GM15510 (cell line): ENCODE results near the gene CACNA2D2.

Experiments used
- POLR2A ChIP-seq: IDR thresholded peaks from 3 replicates; pipeline ENCODE4 v1.6.1; 2011; ENCODE audit warnings: borderline replicate concordance; ENCODE audit not compliant: insufficient read length; ENCODE audit errors: extremely low read depth

Gene CACNA2D2

GRCh38 chr3:50503504-50504342, at the start of gene CACNA2D2:
Gene CACNA2D2, minus strand, starts transcription at chr3:50503634. Its CDS starts 211 bp downstream, at chr3:50503423.
- TF ChIP-seq POLR2A, result no peak

DNA sequence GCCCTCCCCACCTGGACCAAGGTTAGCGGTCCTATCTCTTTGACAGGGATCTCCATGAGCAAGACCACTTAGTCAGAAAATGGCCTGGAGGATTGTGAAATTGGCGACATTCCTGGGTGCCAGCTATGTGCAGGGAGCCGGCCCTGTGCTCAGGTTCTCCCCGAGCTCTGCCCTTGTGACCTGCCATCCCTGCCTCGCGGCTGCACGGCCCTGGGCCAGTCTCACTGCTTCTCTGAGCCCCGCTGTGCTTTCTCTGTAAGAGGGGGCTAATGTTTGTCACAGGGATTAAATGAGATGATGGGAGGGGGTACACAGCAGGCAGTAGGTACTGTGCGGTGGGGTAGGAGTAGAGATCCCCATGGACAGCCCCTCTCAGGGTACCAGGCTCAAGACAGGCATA, 49.2 kb upstream of the CACNA2D2 start:
- TF ChIP-seq POLR2A, result no peak

DNA sequence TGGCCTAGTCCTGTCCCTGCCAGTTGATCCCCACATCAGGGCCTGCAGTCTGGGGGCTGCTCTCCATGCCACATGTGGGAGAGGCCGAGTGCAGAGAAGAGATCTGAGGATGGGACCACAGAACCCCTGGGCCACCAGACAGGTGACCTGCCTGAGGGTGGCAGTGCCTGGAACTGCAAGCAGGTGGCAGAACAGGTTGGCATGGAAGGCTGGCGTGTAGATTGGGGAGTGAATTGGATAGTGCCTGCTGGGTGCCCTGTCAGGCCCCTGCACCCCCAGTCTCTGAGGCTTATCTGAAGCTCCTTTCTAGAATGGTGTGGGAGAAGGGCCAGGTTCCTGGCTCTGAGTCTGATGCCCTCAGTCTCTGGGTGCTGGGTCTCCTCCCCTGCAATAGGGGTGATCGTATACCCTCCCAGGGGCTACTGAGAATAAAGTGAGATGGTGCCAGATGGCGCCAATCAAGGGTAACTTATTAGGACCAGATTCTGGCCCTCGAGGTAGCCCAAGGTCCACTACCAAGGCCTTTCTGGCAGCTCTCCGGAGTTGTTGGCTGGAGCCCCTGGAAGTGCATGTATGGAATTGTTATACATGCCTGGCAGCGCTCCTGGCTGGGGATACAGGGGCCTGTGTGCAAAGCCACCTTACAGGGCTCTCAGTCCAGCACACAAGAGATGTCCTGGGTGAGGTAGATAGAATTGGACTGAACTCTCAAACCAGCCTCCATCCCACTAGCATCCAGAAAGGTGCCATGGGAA, 48.4 kb upstream of the CACNA2D2 start:
- no peak for TF ChIP-seq POLR2A

DNA sequence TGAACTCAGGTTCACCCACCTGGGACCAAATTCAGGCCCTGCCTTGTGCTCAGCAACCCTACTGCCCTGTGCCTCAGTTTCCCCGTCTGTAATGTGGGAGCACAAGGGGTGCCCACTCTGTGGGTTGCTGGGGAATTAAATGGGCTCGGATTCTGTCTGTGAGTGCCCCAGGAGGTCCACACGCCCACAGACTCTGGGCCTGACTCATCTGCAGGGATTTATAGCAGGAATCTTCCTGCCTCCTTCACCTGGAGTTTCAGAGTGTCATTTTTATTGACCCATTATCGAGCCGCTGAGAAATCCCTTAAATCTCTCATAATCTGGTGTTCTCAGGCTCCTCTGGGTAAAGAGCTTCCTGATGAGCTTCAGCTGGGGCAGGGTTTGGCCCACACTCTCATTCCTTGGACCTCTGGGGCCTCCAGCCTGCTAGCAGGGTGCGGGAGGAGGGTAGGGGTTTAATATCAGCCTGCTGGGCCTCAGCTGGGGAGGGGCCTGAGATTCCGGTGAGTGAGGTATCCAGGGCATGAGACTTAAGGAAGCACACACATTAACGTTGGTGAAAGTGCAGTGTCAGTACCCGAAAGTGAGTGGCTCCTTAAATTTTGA, 47.7 kb upstream of the CACNA2D2 start:
- TF ChIP-seq POLR2A, result no peak

- no peak for TF ChIP-seq POLR2A
Observed at GRCh38 chr3:50550079-50550736, 46.8 kb upstream of the CACNA2D2 start.

GRCh38 chr3:50549226-50549625, 45.8 kb upstream of the CACNA2D2 start:
- no peak for TF ChIP-seq POLR2A

- no peak for TF ChIP-seq POLR2A
Observed at GRCh38 chr3:50545781-50546180, 42.3 kb upstream of the CACNA2D2 start.

GRCh38 chr3:50542177-50543034, 39.0 kb upstream of the CACNA2D2 start:
- TF ChIP-seq POLR2A, result no peak

DNA sequence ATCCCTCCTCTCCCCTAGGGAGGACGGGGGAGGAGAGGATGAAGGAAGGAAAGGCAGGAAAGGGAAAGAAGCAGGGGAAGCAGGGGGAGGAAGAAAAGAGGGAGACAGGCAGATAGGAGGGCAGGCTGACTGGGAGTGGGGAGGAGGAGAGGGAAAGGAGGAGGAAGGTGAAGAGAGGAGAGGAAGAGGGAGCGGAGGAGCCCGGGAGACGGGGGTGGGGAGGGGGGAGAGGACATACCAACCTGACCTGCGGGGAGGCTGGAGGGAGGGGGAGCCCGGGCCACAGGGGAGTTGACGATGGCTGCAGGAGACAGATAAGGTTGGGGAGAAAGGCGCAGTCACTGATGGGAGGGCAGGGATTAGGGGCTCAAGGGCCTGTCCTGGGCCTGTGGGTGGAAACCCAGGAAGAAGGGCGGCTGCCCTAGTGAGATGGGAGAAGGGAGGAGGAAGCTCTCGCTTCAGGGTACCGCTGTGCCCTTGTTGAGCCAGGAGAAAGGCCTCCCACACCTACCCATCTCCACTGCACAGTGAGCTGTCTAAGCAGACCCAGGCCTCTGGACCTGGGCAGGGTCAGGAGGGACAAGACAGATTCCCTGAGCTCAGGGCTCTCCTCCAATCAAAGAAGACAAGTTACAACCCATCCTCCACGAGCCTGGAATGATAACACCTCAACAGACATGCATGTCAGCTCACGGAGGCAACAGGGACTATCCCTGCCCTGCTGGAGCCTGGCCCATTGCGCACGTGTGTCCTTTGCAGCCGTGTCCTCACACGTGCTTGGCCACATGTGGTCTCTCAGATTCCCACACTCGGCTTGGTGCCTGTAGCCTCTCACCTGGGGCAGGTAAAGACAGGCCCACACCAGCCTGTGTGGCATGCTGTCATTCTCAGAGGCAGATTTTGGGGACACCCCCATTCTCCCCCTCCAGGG, 36.2 kb upstream of the CACNA2D2 start:
- no peak for TF ChIP-seq POLR2A

DNA sequence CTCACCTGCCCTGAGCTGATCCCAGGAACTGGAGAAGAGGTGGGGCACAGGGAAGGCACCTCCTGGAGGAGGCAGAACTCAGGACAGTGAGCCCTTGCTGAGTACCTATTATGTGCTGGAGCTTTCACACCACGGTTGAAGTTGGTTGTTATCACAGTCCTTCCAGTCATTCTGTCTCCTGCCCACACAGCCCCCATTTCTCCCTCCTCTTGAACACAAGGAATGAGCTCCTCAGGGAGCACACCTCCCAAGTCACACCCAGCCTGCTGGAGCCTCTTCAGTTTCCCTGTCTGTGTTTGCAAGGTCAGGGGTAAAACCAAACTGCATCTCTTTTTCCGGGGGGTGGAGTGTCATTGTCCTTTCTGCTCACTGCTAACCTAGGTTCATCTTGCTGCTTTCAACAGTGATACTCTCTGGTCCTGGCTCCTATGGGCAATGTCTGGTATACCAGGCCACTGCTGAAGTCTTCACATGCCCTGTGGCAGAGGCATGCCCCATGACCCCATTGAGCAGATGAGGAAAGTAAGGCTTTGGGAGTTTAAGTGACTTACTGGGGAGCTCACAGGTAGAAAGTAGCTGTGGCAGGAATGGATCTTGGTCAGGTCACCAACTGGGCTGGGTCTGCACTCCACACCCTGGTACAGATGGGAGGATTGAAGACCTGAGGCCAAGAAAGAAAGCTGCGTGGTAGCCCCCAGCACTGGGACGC, 34.1 kb upstream of the CACNA2D2 start:
- TF ChIP-seq POLR2A, result no peak

GRCh38 chr3:50536471-50537180, 33.2 kb upstream of the CACNA2D2 start:
- TF ChIP-seq POLR2A, result no peak

DNA sequence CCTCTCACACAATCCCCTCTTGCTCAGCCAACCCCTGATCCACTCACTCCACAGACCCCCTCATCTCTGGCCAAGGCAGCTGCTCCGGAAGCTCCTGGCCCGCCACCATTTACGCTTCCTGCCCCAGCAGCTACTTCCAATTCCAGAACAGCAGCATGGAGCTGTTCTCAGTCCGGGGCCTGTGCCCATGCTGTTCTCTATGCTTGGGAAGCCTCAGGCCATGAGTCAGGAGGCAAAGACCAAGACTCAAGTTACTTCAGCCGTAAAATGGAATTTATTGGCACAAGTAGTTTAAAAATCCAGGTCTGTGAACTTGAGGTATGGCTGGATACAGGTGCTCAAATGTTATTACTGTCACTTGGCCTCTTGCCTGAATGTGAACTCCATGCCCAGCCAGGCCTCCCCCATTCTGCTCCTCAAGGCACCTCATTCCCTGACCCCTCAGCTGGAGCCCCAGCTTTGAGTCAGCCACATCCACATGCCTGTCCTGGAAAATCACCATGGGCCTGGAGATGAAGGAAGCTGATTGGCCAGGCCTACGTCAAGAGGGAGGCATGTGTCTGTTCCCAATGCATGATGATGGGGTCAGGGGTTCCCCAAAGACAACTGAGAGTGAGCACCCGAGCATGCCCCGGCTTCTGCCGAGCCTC, 31.4 kb upstream of the CACNA2D2 start:
- TF ChIP-seq POLR2A, result no peak
